Stimulated activated effector memory CD8-positive, alpha-beta T cell treated with anti-CD3 and anti-CD28 coated beads, Interleukin-12 subunit alpha, Interleukin-12 subunit beta, amount 100 ng/mL, for 72 hours (primary cell): Measurements from ENCODE around the gene GATA2.

ENCODE experiments used
- ATAC-seq: fragments of 150-1000 bp; cut with Tn5 transposase; 2 replicates; pipeline ENCODE4 v1.10.0; 2021
- DNase-seq, 2 donors: peaks; one replicate each; pipeline ENCODE4 v3.0.0; 2021 to 2022; ENCODE audit warnings: low spot score in 2 of 2
- H3K27ac Mint-ChIP-seq: one replicate; pipeline ENCODE4 v1.8.0; 2022; ENCODE audit warnings: mild to moderate bottlenecking, mixed read lengths
- H3K36me3 Mint-ChIP-seq: one replicate; pipeline ENCODE4 v1.8.0; 2022; ENCODE audit warnings: mild to moderate bottlenecking, mixed read lengths
- H3K4me1 Mint-ChIP-seq: one replicate; pipeline ENCODE4 v1.8.0; 2022; ENCODE audit warnings: mixed read lengths
- H3K4me3 Mint-ChIP-seq: one replicate; pipeline ENCODE4 v1.8.0; 2022; ENCODE audit warnings: mild to moderate bottlenecking, mixed read lengths
- H3K9me3 Mint-ChIP-seq: one replicate; pipeline ENCODE4 v1.8.0; 2022; ENCODE audit warnings: mixed read lengths

The GATA2 gene

DNA sequence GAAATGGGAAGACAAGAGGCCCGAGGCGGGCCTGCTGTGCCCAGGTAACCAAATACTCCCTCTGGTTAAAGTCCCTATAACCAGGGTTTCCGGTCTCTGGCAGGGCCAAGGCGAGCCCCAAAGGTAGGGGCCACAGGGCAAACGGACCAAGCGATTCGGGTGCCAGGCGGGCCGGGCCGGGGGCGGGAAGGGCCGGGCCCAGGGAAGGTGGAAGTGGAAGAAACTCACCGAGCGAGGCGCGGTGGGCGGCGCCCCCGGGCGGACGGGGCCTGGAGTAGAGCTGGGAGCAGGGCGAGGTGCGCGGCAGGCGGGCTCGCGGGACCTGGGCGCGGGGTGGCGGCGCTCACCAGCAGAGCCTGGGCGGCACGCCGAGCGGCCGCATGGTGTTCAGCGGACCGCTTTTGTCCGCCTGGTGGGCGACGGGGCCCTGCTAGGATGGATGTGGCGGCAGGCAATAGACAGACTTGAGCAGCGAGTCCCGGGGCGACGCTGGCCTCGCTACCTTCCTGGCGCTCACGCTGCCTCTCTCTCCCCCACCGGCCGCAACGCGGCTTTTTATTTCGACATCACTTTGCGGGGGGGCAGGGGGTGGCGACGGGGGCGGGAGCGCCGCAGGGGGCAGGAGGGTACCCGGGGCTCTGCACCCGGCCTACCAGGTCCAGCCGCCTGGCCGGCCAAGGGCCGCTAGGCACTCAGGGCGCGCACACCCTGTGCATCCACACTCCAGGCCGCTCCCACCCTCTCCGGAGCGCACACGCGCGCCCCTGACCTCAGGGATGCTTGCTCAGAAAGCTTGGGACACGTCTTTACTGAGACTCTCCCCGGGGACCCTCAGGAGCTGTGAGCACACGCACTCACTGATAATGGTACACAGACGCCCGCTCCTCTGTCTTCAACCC, at the start of gene GATA2:
Gene GATA2, minus strand, starts transcription at position 531 of the 899 bp plus-strand sequence. CDS start 6,170 bp downstream, outside the sequence.
- Mint-ChIP-seq H3K4me1 (peaks cover 38% of the 10 kb centered on the region), H3K9me3 (no peaks in the 10 kb centered on the region), H3K27ac (no peak within 1 kb of the TSS), H3K36me3 (no peaks in the 10 kb centered on the region), H3K4me3 (peak within 1 kb of the TSS; percentile 34)
- DNase-seq, result peak in 1 of 2 donors; percentile 71
- peak; percentile 12 for ATAC-seq

GRCh38 chr3:128541246-128541645, 48.2 kb upstream of the GATA2 start:
- no peak overlapping the region for H3K27ac Mint-ChIP-seq
- no peaks in the 10 kb centered on the region for H3K36me3 Mint-ChIP-seq
- H3K4me3 Mint-ChIP-seq, result no peak overlapping the region
- DNase-seq (no peak), ATAC-seq (no peak)
- peaks cover 5% of the 10 kb centered on the region for H3K9me3 Mint-ChIP-seq
- no peaks in the 10 kb centered on the region for H3K4me1 Mint-ChIP-seq

DNA sequence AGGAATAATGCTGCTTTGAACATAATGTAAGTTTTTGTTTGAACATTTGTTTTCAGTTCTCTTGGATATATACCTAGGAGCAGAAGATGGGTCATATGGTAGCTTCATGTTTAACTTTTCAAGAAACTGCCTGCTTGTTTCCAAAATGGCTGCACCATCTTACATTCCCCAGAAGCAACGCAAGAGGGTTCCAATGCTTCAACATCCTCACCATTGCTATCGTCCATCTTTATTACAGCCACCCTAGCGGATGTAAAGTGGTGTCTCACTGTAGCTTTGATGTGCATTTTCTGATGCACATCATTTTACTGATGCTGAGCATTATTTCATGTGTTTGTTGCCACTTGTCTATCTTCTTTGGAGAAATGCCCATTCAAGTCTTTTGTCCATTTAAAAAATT, 46.4 kb upstream of the GATA2 start:
- Mint-ChIP-seq H3K27ac (no peak overlapping the region), H3K4me1 (no peaks in the 10 kb centered on the region), H3K36me3 (no peaks in the 10 kb centered on the region), H3K4me3 (no peak overlapping the region), H3K9me3 (peaks cover 5% of the 10 kb centered on the region)
- DNase-seq (no peak), ATAC-seq (no peak)

GRCh38 chr3:128537091-128537703, 44.2 kb upstream of the GATA2 start:
- Mint-ChIP-seq H3K4me1 (no peaks in the 10 kb centered on the region), H3K27ac (no peak overlapping the region), H3K9me3 (no peaks in the 10 kb centered on the region), H3K4me3 (no peak overlapping the region), H3K36me3 (no peaks in the 10 kb centered on the region)
- DNase-seq, result peak in 1 of 2 donors; percentile 37
- ATAC-seq, result no peak

DNA sequence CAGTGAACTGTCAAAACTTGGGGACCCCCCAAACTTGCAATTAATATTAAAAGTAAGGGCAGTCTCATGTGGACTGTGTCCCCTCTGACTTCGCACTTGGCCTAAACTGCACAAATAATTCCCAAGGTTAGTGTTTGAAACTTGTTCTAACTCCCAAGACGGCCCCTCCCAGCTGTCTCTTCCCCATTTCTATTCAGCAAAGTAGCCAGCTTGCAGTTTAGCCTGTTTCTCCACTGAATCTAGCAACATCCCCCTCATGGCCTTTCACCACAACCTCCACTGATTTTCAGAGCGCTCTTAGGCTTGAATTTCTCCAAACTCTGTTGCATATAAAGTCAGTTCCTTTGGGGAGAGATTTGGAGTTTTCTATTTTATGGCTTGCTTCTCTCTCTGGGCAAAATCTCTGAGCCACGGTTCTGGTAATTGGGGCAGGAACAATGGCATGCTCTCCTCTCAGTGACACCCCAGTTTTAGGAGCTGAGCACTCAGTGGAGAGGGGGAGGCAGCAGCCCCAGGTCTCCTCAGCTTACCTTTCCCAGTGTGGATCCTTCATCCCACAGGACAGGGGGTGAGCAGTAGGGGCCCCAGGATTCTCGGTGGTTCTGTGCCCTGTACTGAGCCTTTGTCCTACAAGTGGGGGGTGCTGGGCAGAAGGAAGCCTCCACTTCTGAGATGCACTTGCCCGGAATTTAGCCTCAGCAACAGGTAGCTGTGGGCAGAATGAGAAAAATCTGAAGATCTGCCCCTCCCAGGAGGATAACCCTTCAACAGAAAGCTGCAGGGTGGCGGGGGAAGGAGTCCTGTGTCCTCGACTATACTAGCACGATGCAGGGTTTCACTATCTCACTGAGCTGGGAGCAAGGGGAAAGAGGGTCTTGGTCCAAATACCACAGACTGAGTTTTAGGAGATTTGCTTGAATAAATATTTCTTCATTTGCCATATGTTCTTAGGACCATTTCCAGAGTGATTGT, 39.3 kb upstream of the GATA2 start:
- Mint-ChIP-seq H3K4me3 (no peak overlapping the region), H3K36me3 (no peaks in the 10 kb centered on the region), H3K27ac (no peak overlapping the region), H3K9me3 (no peaks in the 10 kb centered on the region), H3K4me1 (no peaks in the 10 kb centered on the region)
- ATAC-seq (no peak), DNase-seq (peak in 1 of 2 donors; percentile 35)

- DNase-seq (peak in 1 of 2 donors; percentile 41), ATAC-seq (no peak)
- Mint-ChIP-seq H3K4me1 (no peaks in the 10 kb centered on the region), H3K27ac (no peak overlapping the region), H3K4me3 (no peak overlapping the region), H3K36me3 (no peaks in the 10 kb centered on the region), H3K9me3 (no peaks in the 10 kb centered on the region)
Observed at GRCh38 chr3:128524374-128525299, 31.6 kb upstream of the GATA2 start.

GRCh38 chr3:128523591-128523990, 30.6 kb upstream of the GATA2 start:
- no peak overlapping the region for H3K4me3 Mint-ChIP-seq
- no peaks in the 10 kb centered on the region for H3K4me1 Mint-ChIP-seq
- H3K36me3 Mint-ChIP-seq, result no peaks in the 10 kb centered on the region
- no peaks in the 10 kb centered on the region for H3K9me3 Mint-ChIP-seq
- peak; percentile 15 for ATAC-seq
- no peak overlapping the region for H3K27ac Mint-ChIP-seq
- DNase-seq, result no peak

DNA sequence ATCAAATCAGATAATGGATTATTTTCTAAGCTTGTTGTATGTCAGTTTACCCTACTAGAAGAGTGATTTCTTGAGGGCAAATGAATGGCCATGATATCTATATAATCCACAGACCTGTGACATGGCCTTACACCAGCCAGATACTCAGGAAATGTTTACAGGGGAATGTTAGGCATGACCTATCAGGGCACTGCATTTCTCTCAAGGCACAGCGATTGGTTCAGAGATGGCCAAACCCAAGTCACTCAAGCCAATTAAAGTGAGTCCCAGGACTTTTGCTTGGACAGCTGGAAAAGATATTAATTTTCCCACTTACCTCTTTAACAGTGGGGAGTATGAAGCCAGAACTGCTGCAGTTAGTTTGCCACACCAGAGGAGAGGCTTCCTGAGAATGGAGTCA, 28.7 kb upstream of the GATA2 start:
- no peak overlapping the region for H3K4me3 Mint-ChIP-seq
- H3K9me3 Mint-ChIP-seq, result no peaks in the 10 kb centered on the region
- ATAC-seq (no peak), DNase-seq (no peak)
- no peaks in the 10 kb centered on the region for H3K4me1 Mint-ChIP-seq
- H3K36me3 Mint-ChIP-seq, result no peaks in the 10 kb centered on the region
- H3K27ac Mint-ChIP-seq, result no peak overlapping the region

GRCh38 chr3:128518587-128519490, 25.8 kb upstream of the GATA2 start:
- Mint-ChIP-seq H3K36me3 (no peaks in the 10 kb centered on the region), H3K4me1 (no peaks in the 10 kb centered on the region), H3K27ac (no peak overlapping the region), H3K4me3 (no peak overlapping the region), H3K9me3 (no peaks in the 10 kb centered on the region)
- peak in 1 of 2 donors; percentile 39 for DNase-seq
- ATAC-seq, result no peak

- DNase-seq (peak in 1 of 2 donors; percentile 29), ATAC-seq (peak; percentile 45)
- no peaks in the 10 kb centered on the region for H3K4me1 Mint-ChIP-seq
- no peaks in the 10 kb centered on the region for H3K36me3 Mint-ChIP-seq
- no peak overlapping the region for H3K27ac Mint-ChIP-seq
- no peaks in the 10 kb centered on the region for H3K9me3 Mint-ChIP-seq
- H3K4me3 Mint-ChIP-seq, result no peak overlapping the region
Observed at GRCh38 chr3:128517648-128518047, 24.6 kb upstream of the GATA2 start.

DNA sequence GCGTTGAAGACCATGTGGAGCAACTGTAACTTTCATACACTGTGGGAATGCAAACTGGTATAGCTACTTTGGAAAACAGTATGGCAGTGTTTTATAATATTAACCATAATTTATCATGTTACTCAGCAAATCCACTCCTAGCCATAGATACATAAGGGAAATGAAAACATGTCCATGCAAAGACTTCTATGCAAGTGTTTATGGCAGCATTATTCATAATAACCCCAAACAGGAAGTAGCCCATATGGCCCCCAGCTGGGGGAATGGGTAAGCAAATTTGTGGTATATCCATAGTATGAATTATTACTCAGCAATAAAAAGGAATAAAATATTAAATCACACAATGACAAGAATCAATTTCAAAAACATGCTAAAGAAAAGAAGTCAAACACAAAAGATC, 23.0 kb upstream of the GATA2 start:
- no peak for DNase-seq
- H3K27ac Mint-ChIP-seq, result no peak overlapping the region
- H3K9me3 Mint-ChIP-seq, result no peaks in the 10 kb centered on the region
- H3K36me3 Mint-ChIP-seq, result no peaks in the 10 kb centered on the region
- no peaks in the 10 kb centered on the region for H3K4me1 Mint-ChIP-seq
- H3K4me3 Mint-ChIP-seq, result no peak overlapping the region
- no peak for ATAC-seq

DNA sequence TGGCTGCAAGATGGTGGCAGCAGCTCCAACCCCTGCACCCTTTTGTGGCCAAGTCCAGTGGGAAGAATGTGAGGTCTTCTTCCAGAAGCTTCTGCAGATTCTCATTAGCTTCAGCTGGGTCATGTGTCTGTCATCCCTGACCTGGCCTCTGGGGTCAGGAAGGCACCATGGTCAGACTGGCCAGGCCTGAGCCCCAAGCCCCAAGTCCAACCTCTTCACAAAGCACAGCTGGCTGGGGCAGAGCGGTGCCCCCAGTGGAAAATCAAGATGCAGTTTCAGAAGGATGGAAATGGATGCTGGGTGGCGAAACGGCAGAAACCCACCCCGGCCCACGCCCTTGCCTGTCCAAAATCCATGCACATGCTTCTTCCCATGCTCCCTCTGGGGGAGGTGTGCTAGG, 15.9 kb upstream of the GATA2 start:
- no peaks in the 10 kb centered on the region for H3K9me3 Mint-ChIP-seq
- H3K4me3 Mint-ChIP-seq, result no peak overlapping the region
- no peak overlapping the region for H3K27ac Mint-ChIP-seq
- H3K36me3 Mint-ChIP-seq, result no peaks in the 10 kb centered on the region
- peak in 1 of 2 donors; percentile 25 for DNase-seq
- ATAC-seq, result no peak
- H3K4me1 Mint-ChIP-seq, result no peaks in the 10 kb centered on the region

- no peaks in the 10 kb centered on the region for H3K36me3 Mint-ChIP-seq
Observed at GRCh38 chr3:128506754-128507153, 13.8 kb upstream of the GATA2 start.

More at GRCh38 chr3:128506754-128507153, 13.8 kb upstream of the GATA2 start:
- Mint-ChIP-seq H3K27ac (no peak overlapping the region), H3K4me3 (no peak overlapping the region), H3K9me3 (no peaks in the 10 kb centered on the region), H3K4me1 (no peaks in the 10 kb centered on the region)
- DNase-seq, result peak in 1 of 2 donors; percentile 44
- no peak for ATAC-seq
